ENCODE results near the gene ADAMTSL1. TPM values are rescaled to one million over a fixed set of nuclear protein-coding genes. Genes with fewer than 3 reads are reported as not detected.

The ADAMTSL1 gene
- total RNA-seq, 1 experiment from 2014 or later = 1.2 TPM

- H3K27me3 Mint-ChIP-seq (ENCODE audit: low read depth) = no peaks in the 10 kb centered on the region
- no peaks in the 10 kb centered on the region for H3K4me1 ChIP-seq (ENCODE audit: insufficient read depth, low read length)
- no peak overlapping the region for H2BK120ac ChIP-seq (ENCODE audit: low read depth, low read length, poor library complexity, severe bottlenecking)
- H4K20me1 ChIP-seq (ENCODE audit: control insufficient read depth, insufficient read depth, insufficient read length) = no peaks in the 10 kb centered on the region
- H4K5ac ChIP-seq (ENCODE audit: insufficient read length, low read depth, low read length) = no peak overlapping the region
- H3K9me3 Mint-ChIP-seq = no peaks in the 10 kb centered on the region
- H4K91ac ChIP-seq (ENCODE audit: insufficient read length, low read depth, low read length) = no peak overlapping the region
- WGBS (ENCODE audit: extremely low coverage, insufficient read length, low lambda C conversion rate) = no CpG with 5 or more reads among the region's 2 CpGs
- no peak overlapping the region for H2BK15ac ChIP-seq (ENCODE audit: low read depth, low read length)
- H2AK5ac ChIP-seq (ENCODE audit: insufficient read length, low read length) = no peak overlapping the region
- H3K27me3 ChIP-seq (ENCODE audit: insufficient read depth, low read length) = no peaks in the 10 kb centered on the region
- no peaks in the 10 kb centered on the region for H3K36me3 Mint-ChIP-seq (ENCODE audit: insufficient read depth in 1 of 3, low read depth in 3 of 3)
- H3K14ac ChIP-seq (ENCODE audit: insufficient read depth, low read length) = no peak overlapping the region
- DNase-seq = no peak
- H3K27ac ChIP-seq (ENCODE audit: insufficient read length, low read depth, low read length) = no peak overlapping the region
- H4K8ac ChIP-seq (replicated peaks; ENCODE audit: insufficient read length, low read depth, low read length) = no peak overlapping the region
- no peak for TF ChIP-seq CTCF (conservative IDR thresholded peaks at IDR 0.05)
- no peak overlapping the region for H3K9ac ChIP-seq (ENCODE audit: extremely low read depth, insufficient read length, low read length)
- no peaks in the 10 kb centered on the region for H3K79me2 ChIP-seq (ENCODE audit: insufficient read depth, low read length)
- no peak overlapping the region for H2BK12ac ChIP-seq (ENCODE audit: insufficient read length, low read depth, low read length)
- H2BK5ac ChIP-seq (ENCODE audit: insufficient read length, low read length) = no peak overlapping the region
- H3K56ac ChIP-seq (ENCODE audit: insufficient read length, low read depth, low read length) = no peak overlapping the region
- no peaks in the 10 kb centered on the region for H3K23me2 ChIP-seq (ENCODE audit: insufficient read length, low read depth, low read length, poor library complexity, severe bottlenecking)
- no peak overlapping the region for H3K4me3 Mint-ChIP-seq
- no peak overlapping the region for H3T11ph ChIP-seq (ENCODE audit: low read length)
- no peak overlapping the region for H3K4ac ChIP-seq (ENCODE audit: low read depth, low read length)
- H3K4me1 Mint-ChIP-seq = no peaks in the 10 kb centered on the region
- H3K9me3 ChIP-seq (ENCODE audit: control insufficient read depth, low read depth, low read length) = no peaks in the 10 kb centered on the region
- H3K4me2 ChIP-seq (ENCODE audit: insufficient read depth, insufficient read length, low read length) = no peak overlapping the region
- H3K79me1 ChIP-seq (ENCODE audit: insufficient read depth, low read depth, low read length, poor library complexity, severe bottlenecking) = no peaks in the 10 kb centered on the region
- no peak overlapping the region for H3K27ac Mint-ChIP-seq
- H2AFZ ChIP-seq (ENCODE audit: low read length) = no peak overlapping the region
- no peak overlapping the region for H3K18ac ChIP-seq (ENCODE audit: insufficient read length, low read depth, low read length)
- H2BK20ac ChIP-seq (ENCODE audit: low read depth, low read length, poor library complexity, severe bottlenecking) = no peak overlapping the region
- no peak overlapping the region for H3K23ac ChIP-seq (ENCODE audit: insufficient read length, low read depth, low read length)
These were observed 248.0 kb downstream of the ADAMTSL1 start for GRCh38 chr9:18721995-18722310.

All from H9 (cell line).